GM12892 (cell line): Measurements from ENCODE around the gene ASH1L.

Source experiments
- POLR2A ChIP-seq: IDR thresholded peaks from 2 replicates; pipeline ENCODE4 v1.6.1; 2011; ENCODE audit warnings: low read depth, low read length, control low read depth
- POLR2AphosphoS5 ChIP-seq: IDR thresholded peaks from 2 replicates; pipeline ENCODE4 v1.6.1; 2011; ENCODE audit warnings: low read depth, low read length, control low read depth

GRCh38 chr1:155352631-155353030 lies 210.0 kb downstream of the ASH1L start:
- TF ChIP-seq POLR2AphosphoS5 (no peak), POLR2A (no peak)
